Cardiac septum (tissue), 1 donor: ENCODE results near the gene DLG2. TPM values are rescaled to one million over a fixed set of nuclear protein-coding genes. Genes with fewer than 3 reads are reported as not detected.

Experiments used
- DNase-seq: peaks from one replicate; pipeline ENCODE4 v3.0.0-alpha.2; 2020; ENCODE audit warnings: low spot score
- intact Hi-C: fragments of 100-400 bp; cut with DNase I; formaldehyde crosslinking; loops from one replicate; pipeline ENCODE4 v1.14.0; 2022
- total RNA-seq: library from RNA; stranded (reverse); fragmentation: NEBNext Ultra II Directional; extraction: Animal tissue kit (Norgen Biotek cat#: 25700); gene quantifications from one replicate; pipeline ENCODE4 v1.2.1, GENCODE V29; 2021
- donor health status: DM: no; HTN: no; CAD: no.

Gene DLG2
- total RNA-seq, 1 donor from 2014 or later: 9.9 TPM

GRCh38 chr11:84097186-84097585 lies 1530.0 kb downstream of the DLG2 start:
- intact Hi-C loops: no loop called here
- no peak for DNase-seq

GRCh38 chr11:84091212-84091986 lies 1535.7 kb downstream of the DLG2 start:
- intact Hi-C loops: no loop called here
- DNase-seq: no peak

GRCh38 chr11:84089072-84090057 lies 1537.8 kb downstream of the DLG2 start:
- intact Hi-C loops: no loop called here
- no peak for DNase-seq

GRCh38 chr11:84071851-84072250 lies 1555.3 kb downstream of the DLG2 start:
- intact Hi-C loops: no loop called here
- no peak for DNase-seq

- intact Hi-C loops: no loop called here
These were observed 1558.1 kb downstream of the DLG2 start for GRCh38 chr11:84069048-84069447.

GRCh38 chr11:84061726-84062125 lies 1565.4 kb downstream of the DLG2 start:
- intact Hi-C loops: no loop called here

More at GRCh38 chr11:84069048-84069447, 1558.1 kb downstream of the DLG2 start:
- no peak for DNase-seq

GRCh38 chr11:84056653-84057376 lies 1570.3 kb downstream of the DLG2 start:
- DNase-seq: no peak
- intact Hi-C loops: no loop called here

More at GRCh38 chr11:84061726-84062125, 1565.4 kb downstream of the DLG2 start:
- no peak for DNase-seq

- DNase-seq: no peak
- intact Hi-C loops: no loop called here
These were observed 1582.0 kb downstream of the DLG2 start for GRCh38 chr11:84045146-84045545.

GRCh38 chr11:84044706-84045105 lies 1582.4 kb downstream of the DLG2 start:
- DNase-seq: no peak
- intact Hi-C loops: no loop called here

GRCh38 chr11:84036664-84037194 lies 1590.4 kb downstream of the DLG2 start:
- DNase-seq: no peak
- intact Hi-C loops: no loop called here

GRCh38 chr11:84035645-84036044 lies 1591.5 kb downstream of the DLG2 start:
- intact Hi-C loops: no loop called here
- no peak for DNase-seq

- no peak for DNase-seq
- intact Hi-C loops: no loop called here
These were observed 1592.7 kb downstream of the DLG2 start for GRCh38 chr11:84034484-84034883.

- intact Hi-C loops: no loop called here
- DNase-seq: no peak
These were observed 1602.9 kb downstream of the DLG2 start for GRCh38 chr11:84024266-84024665.

- intact Hi-C loops: no loop called here
- no peak for DNase-seq
These were observed 1604.4 kb downstream of the DLG2 start for GRCh38 chr11:84022695-84023094.

GRCh38 chr11:84022201-84022600 lies 1604.9 kb downstream of the DLG2 start:
- intact Hi-C loops: no loop called here
- no peak for DNase-seq

- no peak for DNase-seq
- intact Hi-C loops: no loop called here
These were observed 1605.9 kb downstream of the DLG2 start for GRCh38 chr11:84021291-84021690.

- no peak for DNase-seq
- intact Hi-C loops: no loop called here
These were observed 1607.5 kb downstream of the DLG2 start for GRCh38 chr11:84019571-84020194.

GRCh38 chr11:84014539-84014938 lies 1612.6 kb downstream of the DLG2 start:
- no peak for DNase-seq
- intact Hi-C loops: no loop called here

- intact Hi-C loops: no loop called here
- no peak for DNase-seq
These were observed 1614.8 kb downstream of the DLG2 start for GRCh38 chr11:84012171-84012826.
